Panc1 (cell line): Measurements from ENCODE around the gene PNKP. TPM values are rescaled to one million over a fixed set of nuclear protein-coding genes. Genes with fewer than 3 reads are reported as not detected.

Experiments used
- ATAC-seq: fragments of 200-7000 bp; cut with Tn5 transposase; 2 replicates; pipeline ENCODE4 v1.9.1; 2020; ENCODE audit warnings: mild to moderate bottlenecking, moderate library complexity
- BruUV-seq: library from RNA; stranded (reverse); fragments of 400-500 nt; replicated peaks from 2 replicates; lab custom pipeline; 2021; lab: Mats Ljungman, UMichigan
- CTCF ChIA-PET: fragments of 300-600 bp; sonication (Branson Sonifier 250); formaldehyde crosslinking; loops from one replicate; lab custom pipeline; 2022; ENCODE audit warnings: antibody characterized with exemption; lab: Charles Lee
- POLR2A ChIA-PET: fragments of 300-600 bp; sonication (Branson Sonifier 250); formaldehyde crosslinking; loops from one replicate; lab custom pipeline; 2022; ENCODE audit warnings: antibody characterized with exemption; lab: Charles Lee
- DNase-seq: peaks from one replicate; pipeline ENCODE4 v3.0.0-alpha.2; 2010; ENCODE audit warnings: low read depth, low spot score
- H3K27ac ChIP-seq: 2 replicates; pipeline ENCODE4 v1.5.1; 2011; ENCODE audit warnings: mild to moderate bottlenecking, low read length, inconsistent platforms
- H3K27me3 ChIP-seq: fragments of 200-500 bp; sonication (Bioruptor generic); 2 replicates; pipeline ENCODE4 v1.6.0; 2014; ENCODE audit warnings: low read length, inconsistent platforms; ENCODE audit not compliant: control insufficient read depth, insufficient read depth
- H3K36me3 ChIP-seq: fragments of 200-500 bp; sonication (Bioruptor generic); 2 replicates; pipeline ENCODE4 v1.5.1; 2014; ENCODE audit warnings: inconsistent platforms, mild to moderate bottlenecking, low read length, moderate library complexity; ENCODE audit not compliant: control insufficient read depth, insufficient read depth
- H3K4me1 ChIP-seq: 2 replicates; pipeline ENCODE4 v1.5.1; 2011; ENCODE audit warnings: inconsistent platforms, mild to moderate bottlenecking, low read length, moderate library complexity; ENCODE audit not compliant: control insufficient read depth, insufficient read depth
- H3K4me3 ChIP-seq, 2 experiments: 2 replicates each; pipeline ENCODE4 v1.5.1; 2011 to 2012; ENCODE audit warnings: low read depth in 2 of 2, low read length in 2 of 2, mild to moderate bottlenecking in 2 of 2, inconsistent platforms in 1 of 2, moderate library complexity in 1 of 2
- H3K9me3 ChIP-seq: fragments of 200-500 bp; sonication (Bioruptor generic); 2 replicates; pipeline ENCODE4 v1.5.1; 2014; ENCODE audit warnings: low read depth, mild to moderate bottlenecking, inconsistent platforms, low read length, moderate library complexity; ENCODE audit not compliant: control insufficient read depth, insufficient read depth
- POLR2AphosphoS5 ChIP-seq: IDR thresholded peaks from 2 replicates; pipeline ENCODE4 v1.6.1; 2012; ENCODE audit warnings: mild to moderate bottlenecking, low read depth, low read length, moderate library complexity
- SIN3A ChIP-seq: IDR thresholded peaks from 2 replicates; pipeline ENCODE4 v1.6.1; 2012; ENCODE audit warnings: low read depth, mild to moderate bottlenecking, low read length, moderate library complexity, borderline replicate concordance; ENCODE audit not compliant: insufficient read depth
- TCF7L2 ChIP-seq: IDR thresholded peaks from 2 replicates; pipeline ENCODE4 v1.6.1; 2011; ENCODE audit warnings: mild to moderate bottlenecking, low read depth, low read length, inconsistent platforms
- in situ Hi-C: cut with HindIII; loops from 2 replicates; pipeline ENCODE4 v1.10.0; 2016; ENCODE audit warnings: low sequenced_read_pairs, low pct_unique_long_range_greater_than_20kb
- intact Hi-C: fragments of 100-400 bp; cut with micrococcal nuclease; formaldehyde crosslinking; loops from one replicate; pipeline ENCODE4 v1.10.0; 2022; ENCODE audit not compliant: unreplicated experiment
- total RNA-seq: library from RNA; stranded (reverse); gene quantifications from one replicate; pipeline ENCODE4 v1.2.1, GENCODE V29; 2021; ENCODE audit not compliant: unreplicated experiment
- TF ChIP-seq, protein P1 (sequence below), 2 experiments: IDR thresholded peaks; 2 replicates each; pipeline ENCODE4 v1.6.1; 2011 to 2012; ENCODE audit warnings: low read depth in 2 of 2, control low read depth in 1 of 2, low read length in 1 of 2, mild to moderate bottlenecking in 1 of 2, moderate library complexity in 1 of 2; ENCODE audit not compliant: insufficient read depth in 1 of 2
- TF ChIP-seq, protein P2 (sequence below): fragments of 450-650 bp; IDR thresholded peaks from 2 replicates; pipeline ENCODE4 v1.5.1; 2017; ENCODE audit warnings: mild to moderate bottlenecking

PNKP gene
- total RNA-seq, 1 experiment from 2014 or later, result 76.7 TPM

DNA sequence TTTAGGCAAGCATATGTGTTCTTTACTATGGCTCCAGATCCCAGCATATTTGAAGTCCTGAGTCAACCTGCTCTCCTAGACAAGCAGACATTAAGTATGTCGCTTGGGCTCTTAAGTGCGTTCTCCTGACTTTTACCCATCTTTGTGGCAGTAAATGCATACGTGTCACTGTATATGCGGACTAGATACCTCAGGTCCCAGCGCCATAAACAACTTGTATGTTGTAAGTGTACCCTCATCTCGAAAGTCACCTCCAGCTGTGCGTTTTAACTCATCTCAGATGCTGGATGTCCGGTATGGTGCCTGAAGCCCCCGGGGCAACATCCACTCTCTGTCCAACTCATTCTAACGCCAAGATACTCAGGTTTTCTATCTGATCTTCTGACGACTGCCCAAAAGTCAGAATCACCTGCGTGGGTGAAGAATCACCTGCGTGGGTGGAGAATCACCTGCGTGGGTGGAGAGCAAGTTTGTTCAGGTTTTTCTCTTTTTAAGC is 14.7 kb downstream of the PNKP start:
- in situ Hi-C loops, result no loop called here
- Histone ChIP-seq H3K4me1 (peaks cover 17% of the 10 kb centered on the region), H3K27ac (peak overlapping the region; percentile 57; the same call in 1 of the 2 replicates), H3K27me3 (no peaks in the 10 kb centered on the region), H3K9me3 (no peaks in the 10 kb centered on the region), H3K4me3 (peak overlapping the region; percentile 58 to 70), H3K36me3 (no peaks in the 10 kb centered on the region)
- no peak for ATAC-seq
- CTCF ChIA-PET, result no interaction called here
- BruUV-seq, result TSS peak; percentile 84
- intact Hi-C loops, result no loop called here
- TF ChIP-seq POLR2AphosphoS5 (no peak), SIN3A (no peak), TCF7L2 (no peak)
- TF ChIP-seq, protein P1, sequence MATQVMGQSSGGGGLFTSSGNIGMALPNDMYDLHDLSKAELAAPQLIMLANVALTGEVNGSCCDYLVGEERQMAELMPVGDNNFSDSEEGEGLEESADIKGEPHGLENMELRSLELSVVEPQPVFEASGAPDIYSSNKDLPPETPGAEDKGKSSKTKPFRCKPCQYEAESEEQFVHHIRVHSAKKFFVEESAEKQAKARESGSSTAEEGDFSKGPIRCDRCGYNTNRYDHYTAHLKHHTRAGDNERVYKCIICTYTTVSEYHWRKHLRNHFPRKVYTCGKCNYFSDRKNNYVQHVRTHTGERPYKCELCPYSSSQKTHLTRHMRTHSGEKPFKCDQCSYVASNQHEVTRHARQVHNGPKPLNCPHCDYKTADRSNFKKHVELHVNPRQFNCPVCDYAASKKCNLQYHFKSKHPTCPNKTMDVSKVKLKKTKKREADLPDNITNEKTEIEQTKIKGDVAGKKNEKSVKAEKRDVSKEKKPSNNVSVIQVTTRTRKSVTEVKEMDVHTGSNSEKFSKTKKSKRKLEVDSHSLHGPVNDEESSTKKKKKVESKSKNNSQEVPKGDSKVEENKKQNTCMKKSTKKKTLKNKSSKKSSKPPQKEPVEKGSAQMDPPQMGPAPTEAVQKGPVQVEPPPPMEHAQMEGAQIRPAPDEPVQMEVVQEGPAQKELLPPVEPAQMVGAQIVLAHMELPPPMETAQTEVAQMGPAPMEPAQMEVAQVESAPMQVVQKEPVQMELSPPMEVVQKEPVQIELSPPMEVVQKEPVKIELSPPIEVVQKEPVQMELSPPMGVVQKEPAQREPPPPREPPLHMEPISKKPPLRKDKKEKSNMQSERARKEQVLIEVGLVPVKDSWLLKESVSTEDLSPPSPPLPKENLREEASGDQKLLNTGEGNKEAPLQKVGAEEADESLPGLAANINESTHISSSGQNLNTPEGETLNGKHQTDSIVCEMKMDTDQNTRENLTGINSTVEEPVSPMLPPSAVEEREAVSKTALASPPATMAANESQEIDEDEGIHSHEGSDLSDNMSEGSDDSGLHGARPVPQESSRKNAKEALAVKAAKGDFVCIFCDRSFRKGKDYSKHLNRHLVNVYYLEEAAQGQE (IDR thresholded peaks at IDR 0.05; ENCODE audit: insufficient read depth in 1 of 2, low read depth in 2 of 2, low read length in 1 of 2), result no peak
- TF ChIP-seq, protein P2, sequence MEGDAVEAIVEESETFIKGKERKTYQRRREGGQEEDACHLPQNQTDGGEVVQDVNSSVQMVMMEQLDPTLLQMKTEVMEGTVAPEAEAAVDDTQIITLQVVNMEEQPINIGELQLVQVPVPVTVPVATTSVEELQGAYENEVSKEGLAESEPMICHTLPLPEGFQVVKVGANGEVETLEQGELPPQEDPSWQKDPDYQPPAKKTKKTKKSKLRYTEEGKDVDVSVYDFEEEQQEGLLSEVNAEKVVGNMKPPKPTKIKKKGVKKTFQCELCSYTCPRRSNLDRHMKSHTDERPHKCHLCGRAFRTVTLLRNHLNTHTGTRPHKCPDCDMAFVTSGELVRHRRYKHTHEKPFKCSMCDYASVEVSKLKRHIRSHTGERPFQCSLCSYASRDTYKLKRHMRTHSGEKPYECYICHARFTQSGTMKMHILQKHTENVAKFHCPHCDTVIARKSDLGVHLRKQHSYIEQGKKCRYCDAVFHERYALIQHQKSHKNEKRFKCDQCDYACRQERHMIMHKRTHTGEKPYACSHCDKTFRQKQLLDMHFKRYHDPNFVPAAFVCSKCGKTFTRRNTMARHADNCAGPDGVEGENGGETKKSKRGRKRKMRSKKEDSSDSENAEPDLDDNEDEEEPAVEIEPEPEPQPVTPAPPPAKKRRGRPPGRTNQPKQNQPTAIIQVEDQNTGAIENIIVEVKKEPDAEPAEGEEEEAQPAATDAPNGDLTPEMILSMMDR, result no peak
- DNase-seq, result no peak
- POLR2A ChIA-PET, result interaction anchor here (0.6 kb wide), 1 partner anchor 656 kb away, joined by 3 read pairs; no protein-coding TSS in a partner anchor

DNA sequence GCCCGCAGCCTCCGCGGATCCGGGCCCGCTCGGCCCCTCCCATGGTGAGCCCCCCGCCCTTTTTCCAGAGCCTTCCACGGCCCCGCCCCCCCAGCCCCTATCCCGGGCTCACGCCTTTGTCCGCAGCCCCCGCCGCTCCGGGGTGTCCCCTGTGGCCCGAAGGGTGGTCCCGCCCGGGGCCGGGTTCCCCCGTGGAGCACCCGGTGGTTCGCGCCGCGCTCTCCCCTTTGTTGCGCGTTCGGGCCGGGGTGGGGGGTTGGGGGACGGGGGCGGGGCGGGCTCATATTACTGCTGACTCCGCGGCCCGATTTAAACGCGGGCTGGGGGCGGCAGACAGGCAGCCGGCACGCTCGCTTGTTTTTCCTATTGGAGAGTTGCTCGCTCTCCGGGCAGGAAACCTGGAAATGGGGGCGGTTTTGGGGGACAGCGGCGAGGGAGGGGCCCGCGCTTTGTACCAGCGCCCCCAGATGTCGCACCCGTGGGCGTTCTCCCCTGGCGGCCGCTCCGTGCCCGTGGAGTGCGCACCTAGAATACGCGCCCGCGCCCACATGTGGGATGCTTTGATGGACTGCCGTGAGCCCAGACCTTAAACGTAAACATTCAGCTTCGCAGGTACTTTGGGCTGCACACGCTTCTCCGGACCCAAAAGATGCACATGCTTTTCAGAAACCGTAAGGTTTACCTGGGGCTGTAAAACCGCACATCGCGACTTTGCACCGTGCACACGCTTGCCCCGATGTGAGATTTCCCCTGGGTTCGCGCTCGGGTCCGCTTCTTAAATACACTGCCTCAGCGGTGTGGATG is 15.7 kb downstream of the PNKP start:
- BruUV-seq, result no TSS peak
- Histone ChIP-seq H3K9me3 (no peaks in the 10 kb centered on the region), H3K4me1 (peaks cover 13% of the 10 kb centered on the region), H3K4me3 (peak overlapping the region; percentile 58 to 70), H3K27ac (peak overlapping the region; percentile 57; the same call in 1 of the 2 replicates), H3K27me3 (no peaks in the 10 kb centered on the region), H3K36me3 (no peaks in the 10 kb centered on the region)
- ATAC-seq (peak; percentile 1; the same call in 1 of the 2 replicates), DNase-seq (no peak)
- TF ChIP-seq, protein P2, result no peak
- TF ChIP-seq POLR2AphosphoS5, result no peak
- TF ChIP-seq, protein P1 (IDR thresholded peaks at IDR 0.05; ENCODE audit: insufficient read depth in 1 of 2, low read depth in 2 of 2, low read length in 1 of 2), result no peak
- no peak for TF ChIP-seq SIN3A
- TF ChIP-seq TCF7L2, result no peak
- POLR2A ChIA-PET, result no interaction called here
- in situ Hi-C loops, result no loop called here
- CTCF ChIA-PET, result no interaction called here
- intact Hi-C loops, result no loop called here
